ENCODE data around the gene KRT13.

DNA sequence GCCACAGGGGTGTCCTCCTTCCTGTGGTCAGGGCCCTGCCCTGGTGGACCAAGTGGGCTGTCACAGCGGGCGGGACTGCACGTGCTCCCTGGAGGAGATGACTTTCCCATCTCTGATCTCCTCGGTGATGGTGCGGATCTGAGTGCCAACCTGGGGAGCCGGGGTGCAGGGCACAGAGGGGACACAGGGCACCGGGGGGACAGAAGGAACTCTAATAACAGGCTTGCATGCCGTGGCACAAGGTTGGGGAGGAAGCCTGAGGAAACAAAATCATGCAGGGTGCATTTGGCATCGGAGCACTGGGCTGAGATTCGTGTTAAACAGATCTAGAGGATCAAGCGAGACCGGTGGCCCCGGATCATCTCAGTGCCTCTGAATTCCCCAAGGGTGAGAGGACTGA, 19.1 kb downstream of the KRT13 start:
- TF ChIP-seq, protein P1, sequence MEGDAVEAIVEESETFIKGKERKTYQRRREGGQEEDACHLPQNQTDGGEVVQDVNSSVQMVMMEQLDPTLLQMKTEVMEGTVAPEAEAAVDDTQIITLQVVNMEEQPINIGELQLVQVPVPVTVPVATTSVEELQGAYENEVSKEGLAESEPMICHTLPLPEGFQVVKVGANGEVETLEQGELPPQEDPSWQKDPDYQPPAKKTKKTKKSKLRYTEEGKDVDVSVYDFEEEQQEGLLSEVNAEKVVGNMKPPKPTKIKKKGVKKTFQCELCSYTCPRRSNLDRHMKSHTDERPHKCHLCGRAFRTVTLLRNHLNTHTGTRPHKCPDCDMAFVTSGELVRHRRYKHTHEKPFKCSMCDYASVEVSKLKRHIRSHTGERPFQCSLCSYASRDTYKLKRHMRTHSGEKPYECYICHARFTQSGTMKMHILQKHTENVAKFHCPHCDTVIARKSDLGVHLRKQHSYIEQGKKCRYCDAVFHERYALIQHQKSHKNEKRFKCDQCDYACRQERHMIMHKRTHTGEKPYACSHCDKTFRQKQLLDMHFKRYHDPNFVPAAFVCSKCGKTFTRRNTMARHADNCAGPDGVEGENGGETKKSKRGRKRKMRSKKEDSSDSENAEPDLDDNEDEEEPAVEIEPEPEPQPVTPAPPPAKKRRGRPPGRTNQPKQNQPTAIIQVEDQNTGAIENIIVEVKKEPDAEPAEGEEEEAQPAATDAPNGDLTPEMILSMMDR (IDR thresholded peaks at IDR 0.05; ENCODE audit: low read depth, low read length, missing input control) = no peak
- TF ChIP-seq, protein P2, sequence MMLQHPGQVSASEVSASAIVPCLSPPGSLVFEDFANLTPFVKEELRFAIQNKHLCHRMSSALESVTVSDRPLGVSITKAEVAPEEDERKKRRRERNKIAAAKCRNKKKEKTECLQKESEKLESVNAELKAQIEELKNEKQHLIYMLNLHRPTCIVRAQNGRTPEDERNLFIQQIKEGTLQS (IDR thresholded peaks at IDR 0.05) = no peak
- no peak for TF ChIP-seq RXRA (IDR thresholded peaks at IDR 0.05)
- TF ChIP-seq RAD21 (IDR thresholded peaks at IDR 0.05) = no peak
